ENCODE data around the gene STAM2.
A peak's percentile ranks its signal among the peaks of the same experiment; 100 is the strongest.
"Not testable (repeated sequence)": the region's sequence is repeated elsewhere in the genome, so short reads cannot be mapped to it uniquely, and the experiment has no call there.

STAM2 gene

GRCh38 chr2:152114366-152114765 is 61.2 kb downstream of the STAM2 start:
- Histone ChIP-seq H3K4me3 (ENCODE audit: low read depth, low read length) (no peak overlapping the region), H3K9me3 (ENCODE audit: severe bottlenecking) (no peaks in the 10 kb centered on the region), H3K27me3 (ENCODE audit: insufficient read depth, low read depth, severe bottlenecking) (no peaks in the 10 kb centered on the region), H3K27ac (no peak overlapping the region), H3K36me3 (no peaks in the 10 kb centered on the region)
- no peak for DNase-seq
- no peak for TF ChIP-seq CTCF (IDR thresholded peaks at IDR 0.05; ENCODE audit: low read depth, low read length)

GRCh38 chr2:152107140-152107539 is 68.4 kb downstream of the STAM2 start:
- H3K27ac ChIP-seq; H3K27me3 ChIP-seq (ENCODE audit: insufficient read depth, low read depth, severe bottlenecking); DNase-seq; H3K4me3 ChIP-seq (ENCODE audit: low read depth, low read length); H3K36me3 ChIP-seq; H3K9me3 ChIP-seq (ENCODE audit: severe bottlenecking): not testable (repeated sequence)

GRCh38 chr2:152106464-152106863 is 69.1 kb downstream of the STAM2 start:
- Histone ChIP-seq H3K27me3 (ENCODE audit: insufficient read depth, low read depth, severe bottlenecking) (no peaks in the 10 kb centered on the region), H3K27ac (no peak overlapping the region), H3K36me3 (no peaks in the 10 kb centered on the region), H3K4me3 (ENCODE audit: low read depth, low read length) (no peak overlapping the region), H3K9me3 (ENCODE audit: severe bottlenecking) (no peaks in the 10 kb centered on the region)
- DNase-seq: no peak
- TF ChIP-seq CTCF (IDR thresholded peaks at IDR 0.05; ENCODE audit: low read depth, low read length): no peak

- TF ChIP-seq CTCF (IDR thresholded peaks at IDR 0.05; ENCODE audit: low read depth, low read length): no peak
- Histone ChIP-seq H3K27me3 (ENCODE audit: insufficient read depth, low read depth, severe bottlenecking) (no peaks in the 10 kb centered on the region), H3K27ac (no peak overlapping the region), H3K36me3 (no peaks in the 10 kb centered on the region), H3K4me3 (ENCODE audit: low read depth, low read length) (no peak overlapping the region), H3K9me3 (ENCODE audit: severe bottlenecking) (no peaks in the 10 kb centered on the region)
- DNase-seq: no peak
Observed at GRCh38 chr2:152103271-152103670, 72.3 kb downstream of the STAM2 start.

GRCh38 chr2:152100961-152101360 is 74.6 kb downstream of the STAM2 start:
- Histone ChIP-seq H3K27me3 (ENCODE audit: insufficient read depth, low read depth, severe bottlenecking) (no peaks in the 10 kb centered on the region), H3K9me3 (ENCODE audit: severe bottlenecking) (no peaks in the 10 kb centered on the region)
- no peak for TF ChIP-seq CTCF (IDR thresholded peaks at IDR 0.05; ENCODE audit: low read depth, low read length)

GRCh38 chr2:152099367-152100050 is 76.1 kb downstream of the STAM2 start:
- H3K36me3 ChIP-seq: no peaks in the 10 kb centered on the region
- no peak overlapping the region for H3K27ac ChIP-seq
- DNase-seq: peak; percentile 14
- no peak for TF ChIP-seq CTCF (IDR thresholded peaks at IDR 0.05; ENCODE audit: low read depth, low read length)
- peak overlapping the region; percentile 83 for H3K4me3 ChIP-seq (ENCODE audit: low read depth, low read length)
- H3K27me3 ChIP-seq (ENCODE audit: insufficient read depth, low read depth, severe bottlenecking): no peaks in the 10 kb centered on the region
- no peaks in the 10 kb centered on the region for H3K9me3 ChIP-seq (ENCODE audit: severe bottlenecking)

More at GRCh38 chr2:152100961-152101360, 74.6 kb downstream of the STAM2 start:
- Histone ChIP-seq H3K4me3 (ENCODE audit: low read depth, low read length) (no peak overlapping the region), H3K27ac (no peak overlapping the region), H3K36me3 (no peaks in the 10 kb centered on the region)
- no peak for DNase-seq

Data from WERI-Rb-1 (cell line).